HepG2 (cell line): ENCODE results near the gene RPTOR. TPM values are rescaled to one million over a fixed set of nuclear protein-coding genes. Genes with fewer than 3 reads are reported as not detected.
A peak's percentile ranks its signal among the peaks of the same experiment; 100 is the strongest.

ENCODE experiments used
- ATAC-seq: fragments of 200-7000 bp; cut with Tn5 transposase; 3 replicates; pipeline ENCODE4 v1.9.1; 2020; ENCODE audit warnings: mild to moderate bottlenecking, moderate library complexity
- BruUV-seq: library from RNA; stranded (reverse); fragments of 400-500 nt; replicated peaks from 2 replicates; lab custom pipeline; 2021; lab: Mats Ljungman, UMichigan
- CTCF ChIA-PET: fragments of 300-600 bp; formaldehyde crosslinking; extraction: SDS; loops from one replicate; lab custom pipeline; 2021; ENCODE audit warnings: low total read pairs, inconsistent platforms, low intra/inter-chr PET ratio; lab: Yijun Ruan, JAX
- POLR2A ChIA-PET: fragments of 350-600 bp; sonication (Branson Sonifier 250); formaldehyde crosslinking; loops from one replicate; lab custom pipeline; 2020; ENCODE audit warnings: antibody characterized with exemption, inconsistent platforms; lab: Yijun Ruan, JAX
- DNase-seq: peaks from one replicate; pipeline ENCODE4 v3.0.0-alpha.2; 2015; ENCODE audit warnings: low spot score
- FAIRE-seq: peaks from 3 replicates; lab custom pipeline; 2011; peaks lifted over from hg19 to GRCh38; lab: Jason Lieb, UNC
- H2AFZ ChIP-seq: one replicate; pipeline ENCODE4 v1.6.1; 2011; ENCODE audit warnings: low read length, inconsistent platforms
- H3K27ac ChIP-seq: fragments of 300-600 bp; 3 replicates; pipeline ENCODE4 v1.8.0; 2011; ENCODE audit warnings: mixed run types, mild to moderate bottlenecking, mixed read lengths, low read length, inconsistent platforms; ENCODE audit not compliant: insufficient read depth; ENCODE audit errors: extremely low read length
- H3K27me3 ChIP-seq, 2 experiments: fragments of 200-600 bp in 1 of 2; 2 replicates in 1 of 2; 3 replicates in 1 of 2; pipeline versions ENCODE4 v1.6.0 to v1.8.0; 2011; ENCODE audit warnings: low read length in 2 of 2, mild to moderate bottlenecking in 2 of 2, moderate library complexity in 2 of 2, inconsistent platforms in 1 of 2; ENCODE audit not compliant: insufficient read depth in 2 of 2, control insufficient read depth in 1 of 2
- H3K36me3 ChIP-seq, 2 experiments: fragments of 200-600 bp in 1 of 2; replicated peaks in 1 of 2; 2 replicates in 1 of 2; 3 replicates in 1 of 2; pipeline versions ENCODE4 v1.5.1 to v1.8.0; 2011; ENCODE audit warnings: low read length in 2 of 2, inconsistent platforms in 1 of 2; ENCODE audit not compliant: insufficient read depth in 2 of 2, control insufficient read depth in 1 of 2
- H3K4me1 ChIP-seq: 2 replicates; pipeline ENCODE4 v1.5.1; 2012; ENCODE audit warnings: low read length, inconsistent platforms; ENCODE audit not compliant: insufficient read depth
- H3K4me2 ChIP-seq: 2 replicates; pipeline ENCODE4 v1.6.0; 2011; ENCODE audit warnings: low read depth, low read length, inconsistent platforms
- H3K4me3 ChIP-seq, 3 experiments: fragments of 200-600 bp in 1 of 3; sonication (generic), shearing (Covaris generic) in 1 of 3; replicated peaks in 1 of 3; 2 replicates each; pipeline ENCODE4 v1.5.1; 2011 to 2016; ENCODE audit warnings: low read length in 3 of 3, inconsistent platforms in 2 of 3, low read depth in 2 of 3, mild to moderate bottlenecking in 2 of 3, control low read depth in 1 of 3, mixed read lengths in 1 of 3; ENCODE audit not compliant: insufficient read depth in 1 of 3
- H3K79me2 ChIP-seq: one replicate; pipeline ENCODE4 v1.6.1; 2011; ENCODE audit warnings: low read length, inconsistent platforms; ENCODE audit not compliant: insufficient read depth
- H3K9ac ChIP-seq: 2 replicates; pipeline ENCODE4 v1.6.0; 2011; ENCODE audit warnings: mild to moderate bottlenecking, low read depth, low read length, inconsistent platforms; ENCODE audit not compliant: insufficient read depth
- H3K9me3 ChIP-seq: 2 replicates; pipeline ENCODE4 v1.5.1; 2012; ENCODE audit warnings: mild to moderate bottlenecking, low read length
- H4K20me1 ChIP-seq: 2 replicates; pipeline ENCODE4 v1.6.0; 2011; ENCODE audit warnings: inconsistent platforms, mild to moderate bottlenecking, low read length, moderate library complexity; ENCODE audit not compliant: insufficient read depth
- BORCS8-MEF2B ChIP-seq: sonication (generic); formaldehyde crosslinking; IDR thresholded peaks from 2 replicates; pipeline ENCODE4 v1.8.0; 2022; ENCODE audit warnings: mild to moderate bottlenecking, missing genetic modification reagents
- CBX2 ChIP-seq, 2 experiments: fragments of 200-600 bp in 1 of 2; sonication (generic); formaldehyde crosslinking in 1 of 2; IDR thresholded peaks; 2 replicates each; pipeline versions ENCODE4 v1.7.0 to v1.8.1; 2018 to 2022; ENCODE audit warnings: low read depth in 2 of 2, low read length in 1 of 2, mild to moderate bottlenecking in 1 of 2, missing genetic modification reagents in 1 of 2
- KAT7 ChIP-seq: IDR thresholded peaks from 2 replicates; pipeline ENCODE4 v1.6.1; 2018; ENCODE audit warnings: borderline replicate concordance, missing compliant biosample characterization
- MAFF ChIP-seq: IDR thresholded peaks from 2 replicates; pipeline ENCODE4 v1.6.1; 2011; ENCODE audit warnings: low read depth, low read length, improper control_type of control experiment
- MAFK ChIP-seq, 2 experiments: IDR thresholded peaks in 1 of 2; conservative IDR thresholded peaks in 1 of 2; 2 replicates each; pipeline ENCODE4 v1.6.1; 2011; ENCODE audit warnings: improper control_type of control experiment in 2 of 2, low read length in 2 of 2
- NFIB ChIP-seq: sonication (generic); formaldehyde crosslinking; IDR thresholded peaks from 2 replicates; pipeline ENCODE4 v1.9.0; 2021; ENCODE audit warnings: missing genetic modification reagents, mild to moderate bottlenecking, borderline replicate concordance
- ONECUT2 ChIP-seq: sonication (generic); formaldehyde crosslinking; IDR thresholded peaks from 2 replicates; pipeline ENCODE4 v1.4.0; 2020; ENCODE audit warnings: missing genetic modification reagents
- PHF5A ChIP-seq: IDR thresholded peaks from one replicate; pipeline ENCODE4 v1.6.1; 2018; ENCODE audit warnings: low read depth, missing genetic modification reagents; ENCODE audit not compliant: unreplicated experiment
- PPARG ChIP-seq: conservative IDR thresholded peaks from 2 replicates; pipeline ENCODE4 v1.6.1; 2016; ENCODE audit warnings: missing biosample characterization, missing genetic modification reagents
- SMARCC2 ChIP-seq: fragments of 450-650 bp; IDR thresholded peaks from 2 replicates; pipeline ENCODE4 v1.6.1; 2017; ENCODE audit warnings: antibody characterized with exemption, mild to moderate bottlenecking
- ZNF20 ChIP-seq: sonication (generic); formaldehyde crosslinking; IDR thresholded peaks from 2 replicates; pipeline ENCODE4 v1.4.0; 2020; ENCODE audit warnings: mild to moderate bottlenecking, moderate library complexity, missing genetic modification reagents
- ZNF354B ChIP-seq: sonication (generic); formaldehyde crosslinking; IDR thresholded peaks from 2 replicates; pipeline ENCODE4 v1.8.0; 2022; ENCODE audit warnings: mild to moderate bottlenecking, missing genetic modification reagents
- ZNF749 ChIP-seq: sonication (generic); formaldehyde crosslinking; IDR thresholded peaks from 2 replicates; pipeline ENCODE4 v1.8.0; 2022; ENCODE audit warnings: mild to moderate bottlenecking, missing genetic modification reagents, moderate library complexity, borderline replicate concordance
- ZNF781 ChIP-seq: sonication (generic); formaldehyde crosslinking; IDR thresholded peaks from 2 replicates; pipeline ENCODE4 v1.5.1; 2020; ENCODE audit warnings: borderline replicate concordance, mild to moderate bottlenecking, missing genetic modification reagents; ENCODE audit errors: not compliant biosample characterization
- WGBS: methylation state at CpG from one replicate; pipeline ENCODE4 v1.1.6; 2017; ENCODE audit warnings: low lambda C conversion rate; 5-methylcytosine and 5-hydroxymethylcytosine counted together
- in situ Hi-C: cut with HindIII; loops from 2 replicates; pipeline ENCODE4 v1.10.0; 2017; ENCODE audit warnings: low pct_unique_long_range_greater_than_20kb; ENCODE audit not compliant: extremely low pct_ligation_motif_present
- intact Hi-C: fragments of 100-400 bp; cut with micrococcal nuclease; formaldehyde crosslinking; loops from one replicate; pipeline ENCODE4 v1.10.0; 2022; ENCODE audit not compliant: unreplicated experiment
- polyA plus RNA-seq, 8 experiments: library from polyadenylated mRNA; depleted of rRNA in 3 of 8; stranded (reverse) in 7 of 8; unstranded in 1 of 8; fragments of >200 nt; fragmentation: Illumina TruSeq in 4 of 8; extraction: Trizol in 4 of 8; gene quantifications; 2 replicates each; pipeline versions ENCODE4 v1.2.1 to v1.2.3, GENCODE V29; 2011 to 2016; ENCODE audit warnings: low read depth in 4 of 8, missing spikeins in 1 of 8, mixed read lengths in 1 of 8; ENCODE audit not compliant: insufficient read depth in 1 of 8
- total RNA-seq, 5 experiments: library from RNA; depleted of rRNA; stranded (reverse); fragments of >200 nt; fragmentation: Illumina TruSeq; extraction: Trizol; gene quantifications; 2 replicates each; pipeline ENCODE4 v1.2.3, GENCODE V29; 2016; ENCODE audit warnings: low read depth in 1 of 5
- TF ChIP-seq, protein P1 (sequence below): sonication (generic); formaldehyde crosslinking; conservative IDR thresholded peaks from 2 replicates; pipeline ENCODE4 v1.5.0; 2020; ENCODE audit warnings: missing genetic modification reagents
- TF ChIP-seq, protein P2 (sequence below): sonication (generic); formaldehyde crosslinking; IDR thresholded peaks from 2 replicates; pipeline ENCODE4 v1.4.0; 2020; ENCODE audit warnings: missing genetic modification reagents
- TF ChIP-seq, protein P3 (sequence below): sonication (generic); formaldehyde crosslinking; IDR thresholded peaks from 2 replicates; pipeline ENCODE4 v1.8.1; 2023; ENCODE audit warnings: missing genetic modification reagents, mild to moderate bottlenecking, borderline replicate concordance

Gene RPTOR
- total and polyA plus RNA-seq, 2 of the 13 experiments (the other 11 are each of a cell fraction or from before 2014, with no cell fraction given), result 6.6 to 25.3 TPM

DNA sequence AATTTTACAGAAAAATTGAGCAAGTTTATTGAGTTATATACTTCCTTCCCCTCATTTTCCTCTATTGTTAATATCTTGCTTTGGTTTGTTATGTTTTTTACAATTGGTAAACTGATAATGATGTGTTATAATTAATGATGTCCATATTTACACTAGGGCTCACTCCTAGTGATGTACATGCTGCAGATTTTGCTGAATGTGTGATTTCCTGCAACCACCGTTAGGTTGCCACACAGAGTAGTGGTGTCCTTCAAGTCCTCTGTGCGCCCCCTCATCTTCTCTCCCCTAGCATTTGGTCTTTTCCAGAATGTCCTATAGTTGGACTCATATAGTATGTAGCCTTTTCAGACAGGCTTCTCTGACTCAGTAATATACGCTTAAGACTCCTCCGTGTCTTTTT is 167.5 kb downstream of the RPTOR start:
- BruUV-seq, result no TSS peak
- H3K4me1 ChIP-seq, result peaks cover 12% of the 10 kb centered on the region
- H3K9me3 ChIP-seq, result no peaks in the 10 kb centered on the region
- WGBS, result 96% methylated on average over 4 of the region's 4 CpGs
- H3K4me3 ChIP-seq, result no peak overlapping the region
- no peak overlapping the region for H3K9ac ChIP-seq
- H3K36me3 ChIP-seq, result peaks cover 7 to 21% of the 10 kb centered on the region in 2 experiments
- ATAC-seq (no peak), DNase-seq (no peak), FAIRE-seq (no peak)
- no peak overlapping the region for H3K27ac ChIP-seq
- CTCF ChIA-PET, result no interaction called here
- H4K20me1 ChIP-seq, result no peaks in the 10 kb centered on the region
- TF ChIP-seq MAFF, result peak; percentile 50; the same call in 1 of the 2 replicates
- TF ChIP-seq MAFK (conservative IDR thresholded peaks at IDR 0.05 in 1 of 2, IDR thresholded peaks at IDR 0.05 in 1 of 2; ENCODE audit: low read length in 2 of 2), result peak; percentile 59 to 80
- TF ChIP-seq, protein P1, sequence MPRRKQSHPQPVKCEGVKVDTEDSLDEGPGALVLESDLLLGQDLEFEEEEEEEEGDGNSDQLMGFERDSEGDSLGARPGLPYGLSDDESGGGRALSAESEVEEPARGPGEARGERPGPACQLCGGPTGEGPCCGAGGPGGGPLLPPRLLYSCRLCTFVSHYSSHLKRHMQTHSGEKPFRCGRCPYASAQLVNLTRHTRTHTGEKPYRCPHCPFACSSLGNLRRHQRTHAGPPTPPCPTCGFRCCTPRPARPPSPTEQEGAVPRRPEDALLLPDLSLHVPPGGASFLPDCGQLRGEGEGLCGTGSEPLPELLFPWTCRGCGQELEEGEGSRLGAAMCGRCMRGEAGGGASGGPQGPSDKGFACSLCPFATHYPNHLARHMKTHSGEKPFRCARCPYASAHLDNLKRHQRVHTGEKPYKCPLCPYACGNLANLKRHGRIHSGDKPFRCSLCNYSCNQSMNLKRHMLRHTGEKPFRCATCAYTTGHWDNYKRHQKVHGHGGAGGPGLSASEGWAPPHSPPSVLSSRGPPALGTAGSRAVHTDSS (CRISPR knock-in tag), result no peak
- H3K27me3 ChIP-seq, result no peaks in the 10 kb centered on the region
- in situ Hi-C loops (no loop called here), intact Hi-C loops (no loop called here)
- peaks cover 3% of the 10 kb centered on the region for H3K79me2 ChIP-seq
- no peak overlapping the region for H3K4me2 ChIP-seq
- POLR2A ChIA-PET, result no interaction called here
- no peak overlapping the region for H2AFZ ChIP-seq

DNA sequence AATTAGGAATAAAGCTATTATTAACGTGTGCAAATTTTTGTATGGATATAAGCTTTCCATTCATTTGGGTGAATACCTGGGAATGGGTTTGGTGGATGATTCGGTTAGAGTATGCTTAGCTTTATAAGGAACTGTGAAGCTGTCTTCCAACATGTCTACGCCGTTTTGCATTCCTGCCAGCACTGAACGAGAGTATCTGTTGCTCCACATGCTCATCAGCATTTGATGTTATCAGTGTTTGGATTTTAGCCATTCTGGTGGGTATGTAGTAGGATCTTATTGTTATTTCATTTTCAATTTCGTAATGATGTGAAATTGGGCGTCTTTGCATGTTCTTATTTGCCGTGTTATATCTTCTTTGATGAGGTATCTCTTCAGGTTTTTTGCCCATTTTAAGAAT is 168.0 kb downstream of the RPTOR start:
- Histone ChIP-seq H3K4me2 (no peak overlapping the region), H3K9ac (no peak overlapping the region), H2AFZ (no peak overlapping the region), H3K36me3 (peaks cover 7 to 20% of the 10 kb centered on the region in 2 experiments), H4K20me1 (no peaks in the 10 kb centered on the region), H3K4me3 (no peak overlapping the region), H3K79me2 (peaks cover 7% of the 10 kb centered on the region), H3K27ac (no peak overlapping the region), H3K27me3 (no peaks in the 10 kb centered on the region), H3K9me3 (no peaks in the 10 kb centered on the region), H3K4me1 (peaks cover 12% of the 10 kb centered on the region)
- DNase-seq (no peak), ATAC-seq (no peak), FAIRE-seq (no peak)
- BruUV-seq, result no TSS peak
- WGBS, result 97% methylated on average over 8 of the region's 8 CpGs
- intact Hi-C loops (no loop called here), in situ Hi-C loops (no loop called here)
- CTCF ChIA-PET, result no interaction called here
- POLR2A ChIA-PET, result no interaction called here
- TF ChIP-seq, protein P2, sequence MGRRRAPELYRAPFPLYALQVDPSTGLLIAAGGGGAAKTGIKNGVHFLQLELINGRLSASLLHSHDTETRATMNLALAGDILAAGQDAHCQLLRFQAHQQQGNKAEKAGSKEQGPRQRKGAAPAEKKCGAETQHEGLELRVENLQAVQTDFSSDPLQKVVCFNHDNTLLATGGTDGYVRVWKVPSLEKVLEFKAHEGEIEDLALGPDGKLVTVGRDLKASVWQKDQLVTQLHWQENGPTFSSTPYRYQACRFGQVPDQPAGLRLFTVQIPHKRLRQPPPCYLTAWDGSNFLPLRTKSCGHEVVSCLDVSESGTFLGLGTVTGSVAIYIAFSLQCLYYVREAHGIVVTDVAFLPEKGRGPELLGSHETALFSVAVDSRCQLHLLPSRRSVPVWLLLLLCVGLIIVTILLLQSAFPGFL (CRISPR knock-in tag), result no peak
- no peak for TF ChIP-seq CBX2 (IDR thresholded peaks at IDR 0.05; ENCODE audit: low read depth, low read length)
- TF ChIP-seq CBX2 (CRISPR knock-in tag; IDR thresholded peaks at IDR 0.05; ENCODE audit: low read depth), result no peak
- no peak for TF ChIP-seq NFIB (CRISPR knock-in tag)
- TF ChIP-seq ZNF354B (CRISPR knock-in tag), result no peak
- TF ChIP-seq, protein P3, sequence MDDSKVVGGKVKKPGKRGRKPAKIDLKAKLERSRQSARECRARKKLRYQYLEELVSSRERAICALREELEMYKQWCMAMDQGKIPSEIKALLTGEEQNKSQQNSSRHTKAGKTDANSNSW (CRISPR knock-in tag), result no peak
- no peak for TF ChIP-seq ZNF20 (CRISPR knock-in tag)
- TF ChIP-seq BORCS8-MEF2B (CRISPR knock-in tag), result no peak
- no peak for TF ChIP-seq PHF5A (CRISPR knock-in tag)
- TF ChIP-seq PPARG (CRISPR knock-in tag), result no peak
- TF ChIP-seq ZNF749 (CRISPR knock-in tag), result no peak
- TF ChIP-seq SMARCC2, result no peak
- no peak for TF ChIP-seq ONECUT2 (CRISPR knock-in tag)
- TF ChIP-seq KAT7 (CRISPR knock-in tag), result no peak
- TF ChIP-seq ZNF781, result no peak
